ENCODE results near the gene KIF1B. TPM values are rescaled to one million over a fixed set of nuclear protein-coding genes. Genes with fewer than 3 reads are reported as not detected.

Gene KIF1B
- total RNA-seq, 6 donors from 2014 or later, result 29.4 to 67.1 (median 42.0) TPM

DNA sequence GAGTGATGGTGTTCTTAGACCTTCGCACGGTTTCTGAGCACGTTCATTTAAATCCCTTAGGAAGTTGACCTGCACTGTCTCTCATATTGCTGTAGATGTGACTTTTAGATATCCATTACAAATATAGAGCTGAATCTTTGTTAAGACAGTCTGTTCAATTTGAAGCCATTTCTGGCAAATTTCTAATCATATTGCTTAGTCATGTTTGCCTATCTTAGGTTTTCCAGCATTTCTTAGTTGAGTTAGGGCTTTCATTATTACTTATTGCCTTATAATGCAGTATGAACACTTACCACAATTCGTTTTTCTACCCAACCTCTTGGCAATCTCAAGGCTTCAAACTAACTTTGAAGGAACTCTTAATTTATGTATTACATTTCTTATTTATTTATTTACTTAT is 110.0 kb downstream of the KIF1B start:
- Histone ChIP-seq H3K4me3 (no peak overlapping the region), H3K27ac (no peak overlapping the region), H3K36me3 (peaks cover 0 to 34% (median 13%) of the 10 kb centered on the region in 4 donors), H3K4me1 (no peaks in the 10 kb centered on the region), H3K27me3 (no peaks in the 10 kb centered on the region), H3K9me3 (no peaks in the 10 kb centered on the region)
- 89 to 95% methylated on average over 4 of the region's 4 CpGs for WGBS, 2 donors
- ATAC-seq (ENCODE audit: low FRiP score in 2 of 2) (no peak), DNase-seq (no peak)
- TF ChIP-seq, protein P1, sequence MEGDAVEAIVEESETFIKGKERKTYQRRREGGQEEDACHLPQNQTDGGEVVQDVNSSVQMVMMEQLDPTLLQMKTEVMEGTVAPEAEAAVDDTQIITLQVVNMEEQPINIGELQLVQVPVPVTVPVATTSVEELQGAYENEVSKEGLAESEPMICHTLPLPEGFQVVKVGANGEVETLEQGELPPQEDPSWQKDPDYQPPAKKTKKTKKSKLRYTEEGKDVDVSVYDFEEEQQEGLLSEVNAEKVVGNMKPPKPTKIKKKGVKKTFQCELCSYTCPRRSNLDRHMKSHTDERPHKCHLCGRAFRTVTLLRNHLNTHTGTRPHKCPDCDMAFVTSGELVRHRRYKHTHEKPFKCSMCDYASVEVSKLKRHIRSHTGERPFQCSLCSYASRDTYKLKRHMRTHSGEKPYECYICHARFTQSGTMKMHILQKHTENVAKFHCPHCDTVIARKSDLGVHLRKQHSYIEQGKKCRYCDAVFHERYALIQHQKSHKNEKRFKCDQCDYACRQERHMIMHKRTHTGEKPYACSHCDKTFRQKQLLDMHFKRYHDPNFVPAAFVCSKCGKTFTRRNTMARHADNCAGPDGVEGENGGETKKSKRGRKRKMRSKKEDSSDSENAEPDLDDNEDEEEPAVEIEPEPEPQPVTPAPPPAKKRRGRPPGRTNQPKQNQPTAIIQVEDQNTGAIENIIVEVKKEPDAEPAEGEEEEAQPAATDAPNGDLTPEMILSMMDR (IDR thresholded peaks at IDR 0.05), result no peak
- no peak for TF ChIP-seq EP300 (IDR thresholded peaks at IDR 0.05)
- no peak for TF ChIP-seq POLR2AphosphoS5 (IDR thresholded peaks at IDR 0.05)

DNA sequence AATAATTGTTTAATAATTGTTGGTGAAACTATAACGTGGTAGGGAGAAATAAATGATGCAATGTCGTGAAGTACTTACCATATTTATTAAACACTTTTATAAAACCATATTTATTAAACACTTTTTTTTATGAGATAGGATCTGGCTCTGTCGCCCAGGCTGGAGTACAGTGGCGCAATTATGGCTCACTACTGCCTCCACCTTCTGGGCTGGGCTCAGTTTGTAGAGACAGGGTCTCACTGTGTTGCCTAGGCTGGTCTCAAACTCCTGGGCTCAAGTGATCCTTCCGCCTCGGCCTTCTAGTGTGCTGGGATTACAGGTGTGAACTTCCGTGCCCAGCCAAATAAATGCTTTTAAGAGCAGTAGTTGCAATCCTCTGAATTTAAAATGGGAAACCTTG is 112.5 kb downstream of the KIF1B start:
- peaks cover 8 to 52% (median 19%) of the 10 kb centered on the region in 4 donors for H3K36me3 ChIP-seq
- 92 to 97% methylated on average over 7 of the region's 7 CpGs for WGBS, 2 donors
- no peaks in the 10 kb centered on the region for H3K4me1 ChIP-seq
- H3K4me3 ChIP-seq, result no peak overlapping the region
- H3K9me3 ChIP-seq, result no peaks in the 10 kb centered on the region
- ATAC-seq (ENCODE audit: low FRiP score in 2 of 2) (no peak), DNase-seq (no peak)
- TF ChIP-seq, protein P1 (IDR thresholded peaks at IDR 0.05), result no peak
- TF ChIP-seq EP300 (IDR thresholded peaks at IDR 0.05), result no peak
- no peak for TF ChIP-seq POLR2A (IDR thresholded peaks at IDR 0.05)
- no peak for TF ChIP-seq POLR2AphosphoS5 (IDR thresholded peaks at IDR 0.05)
- H3K27me3 ChIP-seq, result no peaks in the 10 kb centered on the region
- H3K27ac ChIP-seq, result no peak overlapping the region

DNA sequence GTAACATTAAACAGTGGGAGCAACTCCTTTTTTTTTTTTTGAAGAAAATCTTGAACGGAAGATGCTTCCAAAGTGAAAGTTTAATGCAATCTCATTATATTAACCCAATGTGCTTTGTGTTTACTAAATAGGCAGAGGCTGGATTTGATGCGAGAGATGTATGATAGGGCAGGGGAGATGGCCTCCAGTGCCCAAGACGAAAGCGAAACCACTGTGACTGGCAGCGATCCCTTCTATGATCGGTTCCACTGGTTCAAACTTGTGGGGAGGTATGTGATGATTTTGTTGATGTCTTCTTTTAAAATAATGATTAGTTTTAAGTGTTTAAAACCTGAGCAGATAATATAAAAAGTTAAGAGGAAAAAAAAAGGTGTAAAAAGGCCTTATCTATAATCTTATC is 114.3 kb downstream of the KIF1B start:
- H3K9me3 ChIP-seq, result no peaks in the 10 kb centered on the region
- H3K27me3 ChIP-seq, result no peaks in the 10 kb centered on the region
- H3K36me3 ChIP-seq, result peaks cover 8 to 59% (median 19%) of the 10 kb centered on the region in 4 donors
- TF ChIP-seq EP300 (IDR thresholded peaks at IDR 0.05), result no peak
- TF ChIP-seq, protein P1 (IDR thresholded peaks at IDR 0.05), result no peak
- H3K27ac ChIP-seq, result no peak overlapping the region
- H3K4me3 ChIP-seq, result no peak overlapping the region
- ATAC-seq (ENCODE audit: low FRiP score in 2 of 2) (no peak), DNase-seq (no peak)
- H3K4me1 ChIP-seq, result no peaks in the 10 kb centered on the region
- WGBS, 2 donors, result 95% methylated on average over 6 of the region's 6 CpGs

DNA sequence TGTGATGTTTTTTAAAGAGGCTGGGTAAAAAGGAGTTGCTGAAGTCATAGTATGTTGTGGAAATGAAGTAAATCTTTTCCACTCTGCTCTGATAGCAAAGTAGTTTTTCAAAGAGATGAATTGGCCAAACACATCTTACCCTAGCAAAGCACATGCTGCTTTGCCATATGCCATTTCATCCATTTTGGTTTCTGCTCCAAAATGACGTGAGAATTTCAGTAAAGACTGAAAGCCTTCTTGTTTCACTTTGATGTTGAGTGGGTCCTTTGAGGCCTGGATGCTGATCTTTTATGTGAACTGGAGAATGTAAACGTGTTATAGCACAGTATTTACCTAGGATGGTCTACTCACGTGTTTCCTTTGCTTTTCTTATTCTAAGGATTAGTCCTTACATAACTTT is 115.2 kb downstream of the KIF1B start:
- TF ChIP-seq, protein P1 (IDR thresholded peaks at IDR 0.05), result no peak
- TF ChIP-seq POLR2AphosphoS5 (IDR thresholded peaks at IDR 0.05) (no peak), POLR2A (IDR thresholded peaks at IDR 0.05) (no peak), EP300 (IDR thresholded peaks at IDR 0.05) (no peak)
- DNase-seq (no peak), ATAC-seq (ENCODE audit: low FRiP score in 2 of 2) (no peak)
- no peaks in the 10 kb centered on the region for H3K9me3 ChIP-seq
- H3K36me3 ChIP-seq, result peaks cover 8 to 59% (median 19%) of the 10 kb centered on the region in 4 donors
- no peak overlapping the region for H3K27ac ChIP-seq
- no peaks in the 10 kb centered on the region for H3K4me1 ChIP-seq
- WGBS, 2 donors, result 69 to 82% methylated on average over 3 of the region's 3 CpGs
- H3K4me3 ChIP-seq, result no peak overlapping the region
- H3K27me3 ChIP-seq, result no peaks in the 10 kb centered on the region

DNA sequence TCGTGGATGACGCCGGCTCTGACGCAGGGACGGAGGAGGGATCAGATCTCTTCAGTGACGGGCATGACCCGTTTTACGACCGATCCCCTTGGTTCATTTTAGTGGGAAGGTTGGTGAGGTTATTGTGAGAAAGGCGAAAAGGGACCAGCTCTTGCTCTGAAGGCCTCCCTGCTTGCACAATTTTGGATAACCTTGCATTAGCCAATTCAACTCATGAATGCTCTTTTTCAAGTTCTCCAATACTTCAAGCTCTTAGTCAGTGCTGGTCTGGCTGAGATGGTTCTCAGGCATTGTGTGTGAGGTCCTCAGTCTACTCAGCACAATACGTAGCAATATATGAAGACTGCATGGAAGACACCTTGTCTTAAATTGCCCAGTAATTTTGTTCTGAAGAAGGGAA is 115.9 kb downstream of the KIF1B start:
- ATAC-seq (ENCODE audit: low FRiP score in 2 of 2), result no peak
- DNase-seq, result no peak
- H3K36me3 ChIP-seq, result peaks cover 8 to 59% (median 19%) of the 10 kb centered on the region in 4 donors
- no peaks in the 10 kb centered on the region for H3K4me1 ChIP-seq
- H3K4me3 ChIP-seq, result no peak overlapping the region
- H3K9me3 ChIP-seq, result no peaks in the 10 kb centered on the region
- H3K27ac ChIP-seq, result no peak overlapping the region
- WGBS, 2 donors, result 96% methylated on average over 11 of the region's 11 CpGs
- H3K27me3 ChIP-seq, result no peaks in the 10 kb centered on the region
- TF ChIP-seq EP300 (IDR thresholded peaks at IDR 0.05) (no peak), POLR2AphosphoS5 (IDR thresholded peaks at IDR 0.05) (no peak), POLR2A (IDR thresholded peaks at IDR 0.05) (no peak)
- TF ChIP-seq, protein P1 (IDR thresholded peaks at IDR 0.05), result no peak

Data from upper lobe of left lung (tissue), 6 donors.